CD4-positive, alpha-beta T cell treated with Interleukin-6 for 4 hours (primary cell): ENCODE data around the gene MST1R.

ENCODE experiments used
- DNase-seq: peaks from one replicate; pipeline ENCODE4 v3.0.0-alpha.2; 2020; ENCODE audit warnings: mixed read lengths

The MST1R gene

DNA sequence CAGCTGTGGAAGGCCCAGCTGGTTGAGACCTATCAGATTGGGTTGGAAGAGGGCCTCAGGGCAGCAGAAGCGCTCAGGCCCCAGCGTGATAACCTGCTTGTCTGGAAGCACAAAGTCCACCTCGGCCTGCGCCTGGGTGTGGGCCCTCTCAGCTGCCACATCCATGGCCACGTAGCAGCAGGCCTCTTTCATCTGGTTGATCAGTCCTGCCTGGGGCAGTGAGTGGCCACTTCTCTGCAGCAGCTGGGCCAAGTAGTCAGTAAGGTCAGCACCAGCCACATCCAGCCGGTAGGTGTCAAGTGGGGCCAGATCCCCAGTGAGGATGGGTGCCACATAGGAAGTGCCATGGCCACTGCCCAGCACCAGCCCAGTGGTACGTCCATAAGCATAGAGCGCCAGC lies 30.1 kb downstream of the MST1R start:
- no peak for DNase-seq

DNA sequence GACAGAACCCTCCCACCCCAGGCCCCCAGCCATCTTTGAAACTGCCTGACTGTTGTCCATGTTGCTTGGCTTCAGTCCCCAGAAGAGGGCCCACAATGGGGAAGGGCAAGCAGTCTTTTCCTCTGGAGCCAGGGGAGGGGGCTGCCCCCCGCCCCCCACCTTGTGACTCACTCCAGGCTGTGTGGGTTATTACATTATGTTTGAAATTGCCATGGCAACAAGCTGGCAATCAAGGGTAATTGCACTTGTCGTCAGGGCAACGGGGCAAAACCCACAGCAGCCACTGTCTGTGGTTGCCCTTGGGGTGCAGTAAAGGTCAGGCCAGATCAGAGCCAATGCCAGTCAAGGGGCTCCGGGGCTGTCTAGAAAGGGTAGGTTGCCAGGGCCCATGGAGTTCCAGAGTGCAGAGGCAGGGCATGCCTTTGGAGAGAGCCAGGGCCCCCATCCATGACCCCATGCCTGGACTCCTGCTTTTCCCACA lies 30.8 kb downstream of the MST1R start:
- peak; percentile 18 for DNase-seq

DNA sequence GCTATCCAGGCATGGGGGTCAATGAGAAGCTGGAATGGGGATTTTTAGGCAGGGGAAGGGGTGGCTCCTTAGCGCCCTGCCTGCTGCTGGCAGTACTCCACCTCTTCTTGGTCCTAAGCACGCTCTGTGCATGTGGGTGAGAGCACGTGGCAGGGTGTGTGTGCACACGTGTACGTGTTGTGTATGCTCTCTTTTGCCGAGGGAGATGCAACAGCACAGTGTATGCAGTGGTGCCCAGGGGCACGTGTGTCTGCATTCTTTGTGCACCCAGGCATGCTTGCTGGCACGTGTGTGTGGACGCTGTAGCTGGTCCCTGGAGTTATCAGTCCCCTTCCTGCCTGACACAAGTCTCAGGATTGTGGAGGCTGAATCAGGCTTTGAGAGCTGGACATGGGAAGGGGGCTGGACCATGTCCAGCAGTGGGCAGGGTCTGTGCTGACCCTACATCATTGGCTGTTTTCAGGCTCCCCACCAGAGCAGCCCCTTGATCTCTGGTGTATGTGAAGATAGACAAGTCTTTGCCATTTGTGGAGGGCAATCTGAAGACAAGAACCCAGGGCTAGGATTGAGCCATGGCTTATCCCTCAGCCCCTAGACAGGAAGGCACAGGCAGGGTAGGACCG lies 32.0 kb downstream of the MST1R start:
- DNase-seq: no peak

DNA sequence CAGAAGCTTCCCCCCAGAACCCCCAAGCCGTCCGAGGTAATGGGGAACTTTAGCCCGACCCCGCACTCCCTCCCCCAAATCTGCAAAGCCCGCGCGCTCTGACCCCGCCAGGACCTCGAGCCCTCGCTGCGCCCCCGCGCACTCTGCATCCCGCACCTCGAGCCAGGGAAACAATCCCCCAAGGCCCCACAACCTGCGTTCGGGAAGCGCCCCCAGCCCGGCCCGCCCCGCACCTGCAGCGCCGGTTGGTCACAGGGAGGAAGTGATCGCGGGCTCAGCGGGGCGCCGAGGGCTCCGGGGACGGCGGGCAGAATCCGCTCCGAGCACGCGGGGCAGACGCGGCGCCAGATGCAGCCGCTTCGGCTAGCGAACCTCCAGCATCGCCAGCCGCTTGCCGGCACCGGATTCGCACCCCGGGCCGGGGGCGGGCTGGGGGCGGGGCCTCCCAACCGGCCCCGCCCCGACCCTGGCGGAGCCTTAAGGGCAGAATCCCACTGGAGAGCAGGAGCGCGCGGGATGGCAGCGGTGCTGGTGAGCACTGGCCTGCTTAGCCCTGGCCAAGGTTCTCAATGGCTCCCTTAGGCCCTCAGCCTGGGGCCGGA lies 34.0 kb downstream of the MST1R start, which contains the start of gene CAMKV:
CAMKV (minus strand) TSS at position 382 of the 602 bp plus-strand sequence. CDS start 7,518 bp downstream, outside the sequence.
- DNase-seq: peak; percentile 35

DNA sequence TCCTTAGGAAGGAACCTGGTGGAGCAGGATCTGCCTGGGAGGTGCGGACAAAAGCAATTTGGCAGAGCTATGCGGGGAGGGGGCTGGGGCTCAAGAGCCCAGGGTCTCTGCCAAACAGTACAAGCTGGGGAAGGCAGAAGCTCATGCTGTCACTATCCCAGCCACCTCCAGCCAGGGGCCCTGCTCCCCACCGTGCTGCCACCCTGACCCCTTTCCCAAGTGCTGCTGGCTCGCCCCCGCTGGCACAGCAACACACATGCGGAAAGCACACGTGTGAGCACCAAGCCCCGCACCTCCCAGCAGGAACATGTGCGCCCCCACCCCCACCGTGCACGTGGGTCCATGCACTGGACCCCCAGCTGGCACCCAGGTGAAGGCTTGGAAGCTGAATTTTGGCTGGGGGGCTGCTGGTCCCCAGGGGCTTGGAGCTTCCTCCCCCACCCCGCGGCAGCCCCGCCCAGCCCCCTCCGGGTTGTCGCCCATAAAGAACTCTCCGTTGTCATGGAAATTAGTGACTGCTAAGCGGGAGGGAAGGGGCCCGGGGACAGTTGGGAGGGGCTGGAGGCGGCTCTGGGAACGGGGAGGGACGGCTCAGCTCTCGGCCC lies 34.7 kb downstream of the MST1R start:
- no peak for DNase-seq

DNA sequence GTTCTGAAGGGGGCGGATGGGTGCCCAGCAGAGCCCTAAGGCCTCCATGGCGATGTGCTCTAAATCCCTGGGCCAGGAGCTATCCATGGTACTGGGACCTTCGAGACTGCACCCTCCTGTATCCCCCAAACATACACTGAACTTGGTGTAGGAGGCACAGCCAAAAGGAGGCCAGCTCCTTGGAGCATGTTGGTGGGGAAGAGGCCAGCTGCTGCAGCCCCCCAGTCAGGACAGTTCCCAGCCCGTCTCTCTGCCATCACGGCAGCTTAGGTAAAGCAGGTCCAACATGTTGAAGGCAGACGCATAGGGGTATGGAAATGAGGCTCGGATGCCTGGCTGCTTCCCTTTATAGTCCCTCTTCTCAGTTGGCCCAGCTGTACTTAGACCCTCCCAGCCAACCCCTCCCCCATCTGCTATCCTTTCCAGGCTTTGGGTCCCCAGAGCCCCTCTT lies 35.8 kb downstream of the MST1R start:
- DNase-seq: no peak

DNA sequence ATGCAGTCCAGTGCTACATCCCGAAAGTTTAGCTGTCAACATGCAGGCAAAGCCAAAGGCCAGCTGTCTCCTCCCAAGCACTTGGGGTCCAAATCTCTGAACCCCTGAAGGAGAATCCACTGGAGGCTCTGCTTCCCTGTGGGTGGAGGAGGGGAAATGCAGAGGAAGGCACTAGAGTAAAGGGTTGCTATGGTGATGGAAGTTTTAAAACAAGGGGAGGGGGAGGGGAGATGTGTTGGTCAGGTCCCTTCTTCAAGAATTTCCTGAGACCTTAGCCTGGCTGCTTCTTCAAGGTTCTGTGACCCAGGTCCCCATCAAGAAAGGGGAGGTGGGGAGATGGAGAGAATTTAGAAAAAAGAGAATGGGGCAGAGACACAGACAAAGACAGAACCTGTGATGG lies 36.3 kb downstream of the MST1R start:
- no peak for DNase-seq

DNA sequence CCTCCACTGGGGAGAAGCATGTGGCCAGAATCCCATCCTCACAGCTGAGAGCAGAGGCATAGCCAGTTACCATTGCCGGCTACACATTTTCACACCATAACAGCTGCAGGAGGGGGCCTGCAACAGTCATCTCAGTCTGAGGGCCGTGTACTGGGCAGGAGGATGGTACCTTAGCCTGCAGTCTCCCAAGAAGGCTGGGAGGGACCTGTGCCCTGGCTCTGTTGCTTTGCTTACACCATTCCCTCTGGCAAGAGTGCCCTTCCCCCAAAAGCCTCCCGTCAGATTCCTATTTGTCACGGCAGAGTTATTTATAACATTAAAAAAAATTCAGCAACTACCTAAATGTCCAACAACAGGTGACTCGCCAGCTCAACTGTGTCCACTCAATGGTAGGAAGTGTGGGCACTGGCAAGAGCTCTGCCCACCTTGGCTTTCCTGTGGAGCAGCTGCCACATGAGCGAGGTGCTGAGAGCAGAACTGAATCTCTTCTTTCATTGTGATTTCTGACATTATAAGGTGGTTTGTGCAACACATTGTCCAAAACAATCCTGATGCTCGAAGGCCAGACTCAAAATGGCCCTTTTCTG lies 38.4 kb downstream of the MST1R start:
- DNase-seq: no peak

DNA sequence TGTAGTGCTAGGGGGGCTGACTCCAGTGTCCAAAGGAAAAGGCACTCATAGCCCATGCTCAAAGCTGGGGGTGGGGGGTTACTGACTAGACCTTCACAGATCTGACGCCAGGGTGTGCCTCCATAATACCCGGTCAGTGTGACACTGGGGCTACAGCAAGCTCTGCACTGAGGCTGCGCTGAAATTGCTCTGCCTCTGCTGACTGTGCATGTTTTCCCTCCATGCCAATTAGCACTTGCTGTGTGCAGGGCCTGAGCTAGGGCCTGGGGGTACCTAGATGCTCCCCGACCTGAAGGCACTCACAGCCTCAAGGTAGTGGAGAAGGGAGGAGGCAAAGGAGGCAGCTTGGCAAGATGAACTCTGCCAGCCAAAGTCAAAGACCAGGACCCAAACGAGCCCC lies 39.2 kb downstream of the MST1R start:
- DNase-seq: no peak

DNA sequence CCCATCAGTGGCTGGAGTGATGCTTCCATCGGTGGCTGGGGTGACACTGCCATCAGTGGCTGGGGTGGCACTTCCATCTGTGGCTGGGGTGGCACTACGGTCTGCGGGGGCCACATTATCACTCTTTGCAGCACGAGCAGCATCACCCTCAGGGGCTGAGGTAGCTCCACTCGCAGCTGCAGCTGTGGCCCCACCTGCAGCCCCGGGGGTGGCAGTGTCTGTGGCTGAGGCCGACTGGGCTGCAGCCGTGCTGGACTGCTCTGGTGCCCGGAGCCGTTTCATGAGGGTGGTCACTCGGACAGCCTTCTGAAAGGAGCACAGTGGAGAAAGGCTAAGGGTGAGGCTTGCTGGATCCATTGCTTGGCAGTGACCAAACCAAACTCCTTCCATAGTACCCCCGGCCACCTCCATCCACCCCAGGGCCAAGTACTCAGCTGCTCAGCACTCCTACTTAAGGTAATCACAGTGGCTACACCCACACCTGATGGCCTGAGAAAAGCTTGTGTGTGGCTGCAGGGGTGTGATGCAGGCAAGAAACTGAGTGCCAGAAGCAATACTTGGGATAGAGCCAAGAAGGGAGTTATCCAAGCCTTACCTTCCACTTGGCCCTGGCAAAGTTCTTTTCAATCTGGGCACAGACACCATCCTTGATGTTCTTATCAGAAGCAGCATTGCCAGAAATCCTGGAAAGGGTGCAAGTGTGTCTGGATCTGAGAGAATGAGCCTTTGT lies 43.9 kb downstream of the MST1R start:
- no peak for DNase-seq

DNA sequence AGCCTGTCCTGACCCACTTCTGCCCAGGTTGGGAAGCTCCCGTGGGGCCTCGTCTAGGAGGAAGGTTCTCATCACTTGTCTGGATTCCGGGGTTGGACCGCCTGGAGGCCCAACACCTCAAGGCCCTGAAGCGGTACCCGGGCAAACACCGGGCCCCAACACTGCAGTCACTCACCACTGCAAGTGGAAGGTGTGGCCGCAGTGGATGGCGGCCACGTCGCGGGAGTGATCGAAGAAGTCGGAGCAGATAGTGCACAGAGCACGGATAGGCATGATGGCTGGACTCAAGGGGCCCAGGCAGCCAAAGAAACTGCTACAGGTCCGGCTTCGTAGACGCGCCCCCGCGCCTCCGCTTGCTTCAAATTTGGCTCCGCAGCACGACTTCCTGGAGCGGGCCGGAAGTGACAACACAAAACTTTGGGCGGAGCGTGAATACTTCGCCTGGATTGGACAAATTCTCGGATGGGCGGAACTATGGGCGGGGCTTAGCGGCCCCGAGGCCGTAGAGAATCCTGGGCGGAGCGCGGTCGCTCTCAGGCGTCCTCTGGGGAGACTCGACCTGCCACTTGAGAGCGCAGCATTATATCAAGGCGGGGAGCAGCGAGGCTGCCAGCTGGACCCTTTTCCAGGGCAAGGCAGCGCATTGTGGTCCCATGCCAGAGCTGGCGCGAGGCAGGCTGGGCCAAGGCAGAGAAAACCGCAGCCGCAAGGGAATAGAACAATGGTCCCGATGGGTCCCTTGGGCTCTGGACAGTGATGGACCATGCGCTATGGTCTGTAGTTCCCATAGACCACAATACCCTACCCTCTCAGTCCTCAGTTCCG lies 47.3 kb downstream of the MST1R start, which contains the start of gene TRAIP:
TRAIP (minus strand) TSS at position 384 of the 825 bp plus-strand sequence; CDS start at position 273, 111 bp downstream.
- DNase-seq: peak; percentile 95

DNA sequence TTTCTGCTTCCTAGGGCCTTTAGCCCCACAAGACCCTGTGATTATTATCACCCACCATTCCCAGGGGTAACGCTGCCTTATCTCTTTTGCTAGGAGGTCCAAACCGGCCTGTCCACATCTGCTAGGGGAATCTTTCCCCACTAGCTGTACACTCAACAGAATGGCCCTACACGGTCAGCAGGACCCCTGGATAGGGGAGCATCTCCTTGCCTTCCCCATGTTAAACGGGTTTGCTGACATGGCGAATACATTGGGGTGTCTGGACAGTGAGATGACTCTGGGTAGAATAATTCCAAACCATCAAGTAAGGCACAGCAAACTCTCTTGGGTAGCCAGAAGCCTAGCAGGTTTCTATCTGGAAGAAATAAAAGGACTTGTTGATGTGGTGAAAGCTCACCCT lies 48.0 kb downstream of the MST1R start:
- DNase-seq: no peak

DNA sequence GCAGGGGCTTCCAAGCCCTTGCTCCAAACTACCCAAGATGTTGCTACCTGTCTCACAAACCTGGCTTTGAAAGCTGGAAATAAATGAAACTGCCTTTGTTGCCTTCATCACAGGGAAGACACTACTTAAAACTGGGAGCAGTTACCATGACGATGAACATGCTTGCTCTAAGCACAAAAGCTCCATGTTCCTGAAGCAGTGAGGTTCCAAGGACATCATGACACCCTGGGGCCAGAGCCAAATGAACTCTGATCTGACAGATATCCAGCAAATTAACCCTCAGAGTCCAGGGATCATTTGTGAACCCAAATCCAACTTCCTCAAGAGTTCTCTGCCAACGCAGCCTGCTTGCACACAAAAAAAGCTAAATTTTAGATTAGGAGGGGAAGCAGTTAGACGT lies 58.0 kb downstream of the MST1R start:
- no peak for DNase-seq

DNA sequence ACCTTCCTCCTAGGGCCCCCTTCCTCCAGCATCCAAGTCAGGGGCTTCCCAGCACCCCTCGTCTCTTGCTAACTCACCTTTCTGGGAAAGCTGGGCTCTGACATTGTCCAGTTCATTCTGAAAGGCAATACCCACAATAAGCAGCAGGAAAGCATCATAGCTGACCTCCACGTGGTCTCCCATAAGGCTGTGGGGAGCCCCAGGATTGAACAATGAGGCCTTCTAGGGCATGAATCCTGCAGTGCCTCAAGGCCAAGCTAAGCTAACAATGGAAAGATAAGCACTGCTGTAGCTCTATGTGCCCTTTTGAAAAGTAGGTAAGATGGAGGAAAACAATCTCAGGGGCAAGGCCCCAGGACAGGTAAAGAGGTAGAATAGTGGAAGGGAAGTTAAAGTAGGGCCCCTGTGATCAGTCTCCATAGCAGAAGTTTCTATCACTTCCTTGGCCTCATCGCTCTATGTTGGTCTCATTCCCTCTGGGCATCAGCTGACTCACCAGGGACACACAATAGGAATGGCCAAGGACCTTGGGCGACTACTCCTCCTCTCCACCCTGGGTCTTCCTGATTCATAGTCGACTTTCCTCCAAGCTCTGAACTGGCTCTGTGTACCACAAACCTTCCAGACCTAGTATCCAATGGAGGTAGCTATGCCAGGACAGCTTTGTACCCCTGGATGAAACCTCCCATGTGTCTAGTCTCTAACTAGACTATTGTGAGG lies 59.0 kb downstream of the MST1R start:
- DNase-seq: no peak

DNA sequence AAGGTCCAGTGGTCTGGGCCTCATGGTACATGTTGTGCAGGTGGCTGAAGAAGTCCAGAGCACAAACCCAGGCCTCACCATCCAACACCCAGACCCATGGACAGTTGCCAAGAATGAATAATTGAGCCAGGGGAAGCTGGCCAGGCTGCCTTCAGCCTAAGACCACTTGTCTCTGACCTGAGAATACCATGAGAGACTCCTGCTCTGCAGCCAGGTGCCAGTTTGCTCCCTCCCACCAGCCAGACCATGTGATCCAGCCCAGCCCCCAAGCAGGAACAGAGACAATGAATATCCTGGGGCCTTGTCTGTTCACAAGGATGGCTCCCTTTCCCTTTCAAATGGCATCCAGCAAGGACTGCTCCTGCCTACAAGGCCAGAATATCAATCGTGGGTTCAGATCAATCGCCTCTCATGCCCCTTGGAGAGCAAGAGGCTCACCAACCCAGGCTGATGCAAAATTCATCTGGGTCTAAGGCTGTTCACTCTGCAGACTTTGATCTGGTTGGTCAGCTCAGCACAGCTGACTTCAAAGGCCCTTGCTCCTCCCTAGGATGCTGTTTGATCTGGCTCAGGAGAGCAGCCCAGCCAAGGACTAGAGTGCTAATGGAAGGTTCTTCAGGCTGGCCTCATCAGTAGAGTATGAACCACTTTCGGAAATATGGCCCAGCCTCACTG lies 60.7 kb downstream of the MST1R start:
- DNase-seq: no peak

DNA sequence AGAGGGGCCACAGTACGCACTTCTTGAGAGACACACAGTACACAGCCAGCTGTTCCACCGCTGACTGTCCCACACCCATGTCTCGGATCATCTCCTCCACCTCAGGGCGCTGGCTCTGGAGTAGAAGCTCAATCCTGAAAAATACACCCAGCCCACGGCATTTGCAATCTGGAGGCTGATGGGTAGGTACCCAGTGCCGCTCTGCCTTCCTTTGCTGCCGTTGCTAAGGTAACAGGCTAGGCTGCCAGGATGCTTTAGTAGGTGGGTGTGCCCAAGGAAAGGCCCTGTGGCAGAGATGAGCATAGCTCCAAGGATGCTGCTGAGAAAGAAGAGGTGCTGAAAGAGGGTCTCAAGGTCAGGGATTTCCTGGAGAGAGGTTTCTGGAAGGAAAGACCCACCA lies 61.9 kb downstream of the MST1R start:
- no peak for DNase-seq

DNA sequence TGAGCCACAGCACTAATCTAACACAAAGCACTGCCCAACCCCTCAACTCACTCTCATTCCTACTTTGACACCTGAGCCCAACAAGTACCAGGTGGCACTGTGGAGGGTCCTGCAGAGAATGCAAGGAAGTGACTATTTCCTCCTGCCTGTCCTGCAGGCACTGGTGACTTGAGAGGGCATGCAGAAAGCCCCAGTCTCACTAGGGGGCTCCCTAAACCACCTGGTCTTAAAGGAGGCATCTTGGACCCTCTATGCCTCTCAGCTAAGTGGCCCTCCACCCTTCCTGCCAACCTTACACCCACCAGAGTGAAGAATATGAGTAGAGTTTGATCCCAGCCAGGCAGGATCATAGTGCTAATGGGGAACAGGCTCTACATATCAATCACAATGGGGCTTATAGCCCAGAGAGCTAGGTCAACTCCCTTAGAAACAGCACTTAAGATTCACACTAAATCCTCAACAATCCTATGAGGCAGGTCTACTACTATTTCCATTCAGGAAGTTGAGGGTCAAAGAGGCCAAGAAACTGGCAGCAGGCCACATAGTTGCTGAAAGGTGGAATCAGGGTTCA lies 62.5 kb downstream of the MST1R start:
- peak; percentile 12 for DNase-seq

DNA sequence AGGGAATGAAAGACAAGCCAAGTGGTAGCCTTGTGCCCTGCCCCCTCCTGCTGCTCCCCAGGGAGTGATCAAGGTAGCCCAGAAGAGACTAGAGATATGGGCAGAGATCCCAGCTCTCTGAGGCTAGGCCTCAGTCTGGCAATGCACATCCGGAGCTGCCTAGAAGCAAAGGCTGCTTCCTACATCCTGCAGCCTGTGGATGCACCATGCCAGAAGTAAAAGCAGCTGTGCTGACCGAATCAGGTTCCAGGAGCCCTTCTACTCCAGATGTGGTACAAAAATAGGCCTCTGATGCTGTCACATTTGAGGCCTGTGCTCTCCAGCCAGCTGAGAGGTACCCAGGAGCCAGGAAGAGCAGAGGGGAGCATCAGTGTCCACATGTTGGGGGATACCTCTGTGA lies 63.3 kb downstream of the MST1R start:
- no peak for DNase-seq

DNA sequence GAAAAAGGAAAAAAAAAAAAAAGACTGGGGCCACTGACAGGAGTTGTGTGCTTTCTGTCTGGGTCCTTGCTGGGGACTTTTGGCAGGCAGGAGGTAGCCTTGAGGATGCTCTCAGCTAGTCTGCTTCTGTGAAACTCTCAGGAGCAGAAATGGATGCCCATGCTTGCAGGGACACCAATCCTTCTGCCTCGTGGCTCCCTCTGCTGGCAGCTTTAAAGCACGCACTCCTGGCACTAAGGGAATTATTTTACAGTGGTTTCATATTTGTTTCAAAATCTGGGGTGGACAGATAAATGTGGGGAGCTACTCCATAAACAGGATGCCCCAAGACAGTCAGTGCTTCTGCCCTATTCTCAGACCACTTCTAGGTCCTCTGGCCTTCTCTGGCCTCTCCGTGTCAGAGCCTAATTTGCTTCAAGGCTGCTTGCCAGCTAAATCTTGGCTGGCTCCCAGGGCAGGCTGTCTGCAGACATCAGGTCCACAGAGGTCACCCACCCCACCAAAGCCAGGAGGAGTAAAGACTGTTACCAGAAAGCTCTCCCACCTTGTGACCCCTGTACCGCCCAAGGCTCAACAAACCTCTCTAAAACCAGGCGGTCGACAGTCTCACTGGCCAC lies 64.4 kb downstream of the MST1R start:
- DNase-seq: peak; percentile 87
